SK-N-SH treated with all-trans-retinoic acid at 6 μM for 48 hours (cell line): ENCODE results near the gene KANK2.
"Not testable (repeated sequence)": the region's sequence is repeated elsewhere in the genome, so short reads cannot be mapped to it uniquely, and the experiment has no call there.

Source experiments
- ATAC-seq: fragments of 200-7000 bp; cut with Tn5 transposase; 3 replicates; pipeline ENCODE4 v1.9.1; 2020; ENCODE audit warnings: mild to moderate bottlenecking, moderate library complexity
- BACH2 ChIP-seq: fragments of 250-450 bp; sonication (Bioruptor Pico); IDR thresholded peaks from 2 replicates; pipeline ENCODE4 v1.9.0; 2021; ENCODE audit warnings: mild to moderate bottlenecking, borderline replicate concordance
- CSDC2 ChIP-seq: fragments of 250-450 bp; sonication (Bioruptor Pico); IDR thresholded peaks from 2 replicates; pipeline ENCODE4 v1.5.0; 2020; ENCODE audit warnings: mild to moderate bottlenecking, moderate library complexity
- ESRRG ChIP-seq: fragments of 250-450 bp; sonication (Bioruptor Pico); IDR thresholded peaks from 2 replicates; pipeline ENCODE4 v1.6.1; 2021; ENCODE audit warnings: mild to moderate bottlenecking
- GLIS3 ChIP-seq: fragments of 250-450 bp; sonication (Bioruptor Pico); IDR thresholded peaks from 2 replicates; pipeline ENCODE4 v1.5.0; 2020; ENCODE audit warnings: mild to moderate bottlenecking, moderate library complexity
- ISL1 ChIP-seq: fragments of 250-450 bp; sonication (Bioruptor Pico); IDR thresholded peaks from 2 replicates; pipeline ENCODE4 v2.1.2; 2022; ENCODE audit warnings: mild to moderate bottlenecking, moderate library complexity
- OSR1 ChIP-seq: fragments of 250-450 bp; sonication (Bioruptor Pico); IDR thresholded peaks from 2 replicates; pipeline ENCODE4 v1.8.0; 2022; ENCODE audit warnings: moderate library complexity, mild to moderate bottlenecking, inconsistent platforms
- PATZ1 ChIP-seq: fragments of 250-450 bp; sonication (Bioruptor Pico); IDR thresholded peaks from 2 replicates; pipeline ENCODE4 v1.8.0; 2020; ENCODE audit warnings: mild to moderate bottlenecking, moderate library complexity, borderline replicate concordance
- PPARA ChIP-seq: fragments of 250-450 bp; sonication (Bioruptor Pico); IDR thresholded peaks from 2 replicates; pipeline ENCODE4 v1.5.0; 2020; ENCODE audit warnings: mild to moderate bottlenecking, borderline replicate concordance
- RARB ChIP-seq: fragments of 250-450 bp; sonication (Bioruptor Pico); IDR thresholded peaks from 2 replicates; pipeline ENCODE4 v1.8.0; 2021; ENCODE audit warnings: mild to moderate bottlenecking, moderate library complexity
- SNAI2 ChIP-seq: fragments of 250-450 bp; sonication (Bioruptor Pico); IDR thresholded peaks from 2 replicates; pipeline ENCODE4 v1.5.0; 2020; ENCODE audit warnings: mild to moderate bottlenecking, moderate library complexity
- TOX ChIP-seq: fragments of 250-450 bp; sonication (Bioruptor Pico); IDR thresholded peaks from 2 replicates; pipeline ENCODE4 v1.8.0; 2021; ENCODE audit warnings: mild to moderate bottlenecking, moderate library complexity, borderline replicate concordance
- ZC3H10 ChIP-seq: fragments of 250-450 bp; sonication (Bioruptor Pico); IDR thresholded peaks from 2 replicates; pipeline ENCODE4 v1.5.1; 2021; ENCODE audit warnings: mild to moderate bottlenecking, moderate library complexity
- ZFP3 ChIP-seq: fragments of 250-450 bp; sonication (Bioruptor Pico); IDR thresholded peaks from 2 replicates; pipeline ENCODE4 v1.5.0; 2020; ENCODE audit warnings: mild to moderate bottlenecking, moderate library complexity
- ZFP30 ChIP-seq: fragments of 450-650 bp; formaldehyde crosslinking; IDR thresholded peaks from 2 replicates; pipeline ENCODE4 v1.5.0; 2022; ENCODE audit warnings: mild to moderate bottlenecking, moderate library complexity
- ZNF565 ChIP-seq: fragments of 450-650 bp; formaldehyde crosslinking; conservative IDR thresholded peaks from 2 replicates; pipeline ENCODE4 v1.5.0; 2020; ENCODE audit warnings: low read depth, mild to moderate bottlenecking, moderate library complexity
- ZNF70 ChIP-seq: fragments of 450-650 bp; formaldehyde crosslinking; IDR thresholded peaks from 2 replicates; pipeline ENCODE4 v1.5.0; 2020; ENCODE audit warnings: mild to moderate bottlenecking, moderate library complexity
- ZNF8 ChIP-seq: fragments of 450-650 bp; formaldehyde crosslinking; IDR thresholded peaks from 2 replicates; pipeline ENCODE4 v1.5.0; 2020; ENCODE audit warnings: mild to moderate bottlenecking, moderate library complexity
- TF ChIP-seq, protein P1 (sequence below): fragments of 250-450 bp; sonication (Bioruptor Pico); IDR thresholded peaks from 2 replicates; pipeline ENCODE4 v1.5.0; 2020; ENCODE audit warnings: mild to moderate bottlenecking, moderate library complexity
- TF ChIP-seq, protein P2 (sequence below): fragments of 250-450 bp; sonication (Bioruptor Pico); IDR thresholded peaks from 2 replicates; pipeline ENCODE4 v1.8.0; 2021; ENCODE audit warnings: low read depth, mild to moderate bottlenecking, moderate library complexity, borderline replicate concordance
- TF ChIP-seq, protein P3 (sequence below): fragments of 250-450 bp; sonication (Bioruptor Pico); IDR thresholded peaks from 2 replicates; pipeline ENCODE4 v1.5.1; 2020; ENCODE audit warnings: low read depth, mild to moderate bottlenecking, moderate library complexity
- TF ChIP-seq, protein P4 (sequence below): fragments of 250-450 bp; sonication (Bioruptor Pico); IDR thresholded peaks from 2 replicates; pipeline ENCODE4 v1.5.1; 2021; ENCODE audit warnings: mild to moderate bottlenecking, moderate library complexity

Gene KANK2

DNA sequence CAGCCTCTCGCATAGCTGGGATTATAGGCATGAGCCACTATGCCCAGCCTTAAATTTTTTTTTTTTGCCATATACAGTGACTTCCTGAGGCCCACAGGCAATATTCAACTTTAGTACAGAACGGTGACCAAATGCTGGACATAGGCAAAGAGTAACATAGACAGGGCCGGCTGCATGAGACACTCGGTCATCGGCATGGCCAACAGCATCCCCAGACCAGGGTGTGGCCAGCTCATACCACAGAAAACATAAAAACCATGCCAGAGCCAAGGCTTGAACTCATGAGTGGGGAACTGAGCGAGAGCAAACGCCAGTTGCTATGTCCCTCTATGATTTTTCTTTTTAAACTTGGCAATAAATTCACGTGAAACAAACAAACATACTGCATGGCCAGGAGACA, 17.0 kb downstream of the KANK2 start:
- ATAC-seq: no peak
- TF ChIP-seq RARB (no peak), CSDC2 (no peak), OSR1 (no peak), BACH2 (CRISPR knock-in tag) (no peak), ZNF70 (no peak), ZC3H10 (CRISPR knock-in tag) (no peak), PPARA (CRISPR knock-in tag) (no peak), ISL1 (CRISPR knock-in tag) (no peak), ZFP30 (CRISPR knock-in tag) (no peak), ZFP3 (CRISPR knock-in tag) (no peak), TOX (CRISPR knock-in tag) (no peak), SNAI2 (CRISPR knock-in tag) (no peak), ZNF565 (no peak), ESRRG (CRISPR knock-in tag) (no peak), ZNF8 (no peak)
- TF ChIP-seq, protein P1, sequence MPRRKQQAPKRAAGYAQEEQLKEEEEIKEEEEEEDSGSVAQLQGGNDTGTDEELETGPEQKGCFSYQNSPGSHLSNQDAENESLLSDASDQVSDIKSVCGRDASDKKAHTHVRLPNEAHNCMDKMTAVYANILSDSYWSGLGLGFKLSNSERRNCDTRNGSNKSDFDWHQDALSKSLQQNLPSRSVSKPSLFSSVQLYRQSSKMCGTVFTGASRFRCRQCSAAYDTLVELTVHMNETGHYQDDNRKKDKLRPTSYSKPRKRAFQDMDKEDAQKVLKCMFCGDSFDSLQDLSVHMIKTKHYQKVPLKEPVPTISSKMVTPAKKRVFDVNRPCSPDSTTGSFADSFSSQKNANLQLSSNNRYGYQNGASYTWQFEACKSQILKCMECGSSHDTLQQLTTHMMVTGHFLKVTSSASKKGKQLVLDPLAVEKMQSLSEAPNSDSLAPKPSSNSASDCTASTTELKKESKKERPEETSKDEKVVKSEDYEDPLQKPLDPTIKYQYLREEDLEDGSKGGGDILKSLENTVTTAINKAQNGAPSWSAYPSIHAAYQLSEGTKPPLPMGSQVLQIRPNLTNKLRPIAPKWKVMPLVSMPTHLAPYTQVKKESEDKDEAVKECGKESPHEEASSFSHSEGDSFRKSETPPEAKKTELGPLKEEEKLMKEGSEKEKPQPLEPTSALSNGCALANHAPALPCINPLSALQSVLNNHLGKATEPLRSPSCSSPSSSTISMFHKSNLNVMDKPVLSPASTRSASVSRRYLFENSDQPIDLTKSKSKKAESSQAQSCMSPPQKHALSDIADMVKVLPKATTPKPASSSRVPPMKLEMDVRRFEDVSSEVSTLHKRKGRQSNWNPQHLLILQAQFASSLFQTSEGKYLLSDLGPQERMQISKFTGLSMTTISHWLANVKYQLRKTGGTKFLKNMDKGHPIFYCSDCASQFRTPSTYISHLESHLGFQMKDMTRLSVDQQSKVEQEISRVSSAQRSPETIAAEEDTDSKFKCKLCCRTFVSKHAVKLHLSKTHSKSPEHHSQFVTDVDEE: no peak
- TF ChIP-seq, protein P2, sequence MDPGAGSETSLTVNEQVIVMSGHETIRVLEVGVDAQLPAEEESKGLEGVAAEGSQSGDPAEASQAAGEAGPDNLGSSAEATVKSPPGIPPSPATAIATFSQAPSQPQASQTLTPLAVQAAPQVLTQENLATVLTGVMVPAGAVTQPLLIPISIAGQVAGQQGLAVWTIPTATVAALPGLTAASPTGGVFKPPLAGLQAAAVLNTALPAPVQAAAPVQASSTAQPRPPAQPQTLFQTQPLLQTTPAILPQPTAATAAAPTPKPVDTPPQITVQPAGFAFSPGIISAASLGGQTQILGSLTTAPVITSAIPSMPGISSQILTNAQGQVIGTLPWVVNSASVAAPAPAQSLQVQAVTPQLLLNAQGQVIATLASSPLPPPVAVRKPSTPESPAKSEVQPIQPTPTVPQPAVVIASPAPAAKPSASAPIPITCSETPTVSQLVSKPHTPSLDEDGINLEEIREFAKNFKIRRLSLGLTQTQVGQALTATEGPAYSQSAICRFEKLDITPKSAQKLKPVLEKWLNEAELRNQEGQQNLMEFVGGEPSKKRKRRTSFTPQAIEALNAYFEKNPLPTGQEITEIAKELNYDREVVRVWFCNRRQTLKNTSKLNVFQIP (CRISPR knock-in tag): no peak
- TF ChIP-seq, protein P3, sequence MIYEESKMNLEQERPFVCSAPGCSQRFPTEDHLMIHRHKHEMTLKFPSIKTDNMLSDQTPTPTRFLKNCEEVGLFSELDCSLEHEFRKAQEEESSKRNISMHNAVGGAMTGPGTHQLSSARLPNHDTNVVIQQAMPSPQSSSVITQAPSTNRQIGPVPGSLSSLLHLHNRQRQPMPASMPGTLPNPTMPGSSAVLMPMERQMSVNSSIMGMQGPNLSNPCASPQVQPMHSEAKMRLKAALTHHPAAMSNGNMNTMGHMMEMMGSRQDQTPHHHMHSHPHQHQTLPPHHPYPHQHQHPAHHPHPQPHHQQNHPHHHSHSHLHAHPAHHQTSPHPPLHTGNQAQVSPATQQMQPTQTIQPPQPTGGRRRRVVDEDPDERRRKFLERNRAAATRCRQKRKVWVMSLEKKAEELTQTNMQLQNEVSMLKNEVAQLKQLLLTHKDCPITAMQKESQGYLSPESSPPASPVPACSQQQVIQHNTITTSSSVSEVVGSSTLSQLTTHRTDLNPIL (CRISPR knock-in tag): no peak

GRCh38 chr19:11179716-11180297, 17.5 kb downstream of the KANK2 start:
- ATAC-seq: no peak
- TF ChIP-seq PATZ1 (CRISPR knock-in tag) (no peak), ESRRG (CRISPR knock-in tag) (no peak), BACH2 (CRISPR knock-in tag) (no peak), OSR1 (no peak), GLIS3 (CRISPR knock-in tag) (no peak), TOX (CRISPR knock-in tag) (no peak), ZFP30 (CRISPR knock-in tag) (no peak), PPARA (CRISPR knock-in tag) (no peak), ZFP3 (CRISPR knock-in tag) (no peak), ZC3H10 (CRISPR knock-in tag) (no peak)
- TF ChIP-seq, protein P4, sequence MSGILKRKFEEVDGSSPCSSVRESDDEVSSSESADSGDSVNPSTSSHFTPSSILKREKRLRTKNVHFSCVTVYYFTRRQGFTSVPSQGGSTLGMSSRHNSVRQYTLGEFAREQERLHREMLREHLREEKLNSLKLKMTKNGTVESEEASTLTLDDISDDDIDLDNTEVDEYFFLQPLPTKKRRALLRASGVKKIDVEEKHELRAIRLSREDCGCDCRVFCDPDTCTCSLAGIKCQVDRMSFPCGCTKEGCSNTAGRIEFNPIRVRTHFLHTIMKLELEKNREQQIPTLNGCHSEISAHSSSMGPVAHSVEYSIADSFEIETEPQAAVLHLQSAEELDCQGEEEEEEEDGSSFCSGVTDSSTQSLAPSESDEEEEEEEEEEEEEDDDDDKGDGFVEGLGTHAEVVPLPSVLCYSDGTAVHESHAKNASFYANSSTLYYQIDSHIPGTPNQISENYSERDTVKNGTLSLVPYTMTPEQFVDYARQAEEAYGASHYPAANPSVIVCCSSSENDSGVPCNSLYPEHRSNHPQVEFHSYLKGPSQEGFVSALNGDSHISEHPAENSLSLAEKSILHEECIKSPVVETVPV (CRISPR knock-in tag): no peak
- TF ChIP-seq, protein P1: no peak

GRCh38 chr19:11179145-11179465, 18.2 kb downstream of the KANK2 start:
- not testable (repeated sequence) for ATAC-seq
